ENCODE data around the gene ATP9B.

GRCh38 chr18:79250301-79250981, 181.2 kb downstream of the ATP9B start:
- TF ChIP-seq POLR2A (IDR thresholded peaks at IDR 0.05): no peak
- TF ChIP-seq CTCF (IDR thresholded peaks at IDR 0.05): no peak

Data from vagina (tissue), 2 donors.